ENCODE measurements around the gene SLCO1A2. TPM values are rescaled to one million over a fixed set of nuclear protein-coding genes. Genes with fewer than 3 reads are reported as not detected.

The SLCO1A2 gene
- total and polyA plus RNA-seq, 2 of the 8 experiments (the other 6 are each of a cell fraction or from before 2014, with no cell fraction given): 2.9 to 5.1 TPM

DNA sequence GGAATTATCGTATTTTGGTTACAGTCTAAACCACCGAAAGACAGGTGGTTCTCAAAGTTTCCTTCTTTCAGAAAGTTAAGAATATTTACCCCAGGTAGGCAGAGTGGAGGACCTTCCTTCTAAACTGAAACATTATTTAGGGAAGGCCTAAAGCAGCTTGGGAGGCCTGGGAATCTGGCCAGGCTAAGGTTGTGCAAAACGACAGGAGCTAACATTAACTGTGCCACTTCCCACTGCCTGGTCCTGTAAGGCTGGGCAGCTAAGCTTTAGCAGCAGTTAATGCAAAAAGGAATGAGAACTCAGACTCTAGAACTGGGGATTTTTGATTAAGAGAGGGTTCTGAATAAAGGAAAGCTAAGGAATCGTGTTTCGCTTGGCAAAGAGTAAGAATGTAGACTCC, 82.6 kb downstream of the SLCO1A2 start:
- no peak overlapping the region for H2AFZ ChIP-seq (ENCODE audit: low read length)
- no peaks in the 10 kb centered on the region for H3K23me2 ChIP-seq (ENCODE audit: low read depth, low read length)
- FAIRE-seq (no peak), DNase-seq (ENCODE audit: low read depth in 1 of 2, low spot score in 2 of 2) (no peak)
- H2BK12ac ChIP-seq (ENCODE audit: low read depth, low read length): no peak overlapping the region
- H3K79me1 ChIP-seq (ENCODE audit: low read depth, low read length): no peaks in the 10 kb centered on the region
- H3K14ac ChIP-seq (ENCODE audit: insufficient read length): no peak overlapping the region
- CTCF ChIA-PET (ENCODE audit: partially characterized antibody): no interaction called here
- H2BK120ac ChIP-seq (replicated peaks; ENCODE audit: low read depth, low read length): no peak overlapping the region
- H2BK20ac ChIP-seq (ENCODE audit: low read length): no peak overlapping the region
- no peak overlapping the region for H3K27ac ChIP-seq (ENCODE audit: low read depth, low read length)
- 87% methylated on average over 5 of the region's 5 CpGs; no CpG with 5 or more reads in 1 of the 2 experiments for WGBS, 2 experiments (ENCODE audit: extremely low coverage in 1 of 2, insufficient coverage in 1 of 2, insufficient read length in 1 of 2, insufficient replicate concordance in 2 of 2, low coverage in 1 of 2, low lambda C conversion rate in 2 of 2, missing lambda C conversion rate in 1 of 2)
- no peak overlapping the region for H4K91ac ChIP-seq (replicated peaks; ENCODE audit: insufficient read length, low read length)
- H3K79me2 ChIP-seq (ENCODE audit: control insufficient read depth in 1 of 2, insufficient read depth in 2 of 2, low read length in 2 of 2): no peaks in the 10 kb centered on the region
- H3K4me3 ChIP-seq (ENCODE audit: extremely low read depth in 1 of 4, insufficient read depth in 2 of 4, low read depth in 3 of 4, low read length in 4 of 4): no peak overlapping the region
- H4K5ac ChIP-seq (ENCODE audit: insufficient read length, low read depth, low read length): no peak overlapping the region
- no peak overlapping the region for H3K4me2 ChIP-seq (ENCODE audit: insufficient read depth in 1 of 2, low read depth in 2 of 2, low read length in 2 of 2)
- no peak overlapping the region for H3K4ac ChIP-seq (replicated peaks; ENCODE audit: insufficient read length, low read depth, low read length)
- H3K27me3 ChIP-seq (replicated peaks in 1 of 4; ENCODE audit: control insufficient read depth in 3 of 4, extremely low read depth in 1 of 4, insufficient read depth in 3 of 4, low read length in 3 of 4): no peaks in the 10 kb centered on the region
- H2BK15ac ChIP-seq (ENCODE audit: low read length): no peak overlapping the region
- no peak overlapping the region for H2BK5ac ChIP-seq (ENCODE audit: low read depth, low read length)
- no peak overlapping the region for H3K56ac ChIP-seq (replicated peaks; ENCODE audit: insufficient read length, low read depth, low read length)
- no peak overlapping the region for H2AK5ac ChIP-seq (ENCODE audit: low read depth, low read length)
- POLR2A ChIA-PET (ENCODE audit: partially characterized antibody): no interaction called here
- H3K9ac ChIP-seq (replicated peaks in 1 of 4; ENCODE audit: extremely low read depth in 1 of 4, low read depth in 3 of 4, low read length in 3 of 4): no peak overlapping the region
- no peaks in the 10 kb centered on the region for H4K20me1 ChIP-seq (replicated peaks in 1 of 2; ENCODE audit: control insufficient read depth in 1 of 2, insufficient read depth in 2 of 2, low read length in 2 of 2)
- no peak overlapping the region for H3K23ac ChIP-seq (ENCODE audit: insufficient read length)
- H3K18ac ChIP-seq (ENCODE audit: extremely low read depth, low read length): no peak overlapping the region
- no peaks in the 10 kb centered on the region for H3K9me3 ChIP-seq (ENCODE audit: insufficient read depth in 2 of 2, low read depth in 1 of 2, low read length in 1 of 2)
- no peak overlapping the region for H4K8ac ChIP-seq (ENCODE audit: extremely low read depth, insufficient read depth, low read length)
- no peaks in the 10 kb centered on the region for H3K36me3 ChIP-seq (ENCODE audit: control insufficient read depth in 2 of 4, insufficient read depth in 4 of 4, low read length in 3 of 4)
- peaks cover 0 to 3% (median 0%) of the 10 kb centered on the region in 4 experiments; a peak in 1 of 7 replicates for H3K4me1 ChIP-seq (replicated peaks in 1 of 4; ENCODE audit: control insufficient read depth in 3 of 4, insufficient read depth in 4 of 4, low read length in 3 of 4)
- no peak for TF ChIP-seq FOSL1 (IDR thresholded peaks at IDR 0.05; ENCODE audit: insufficient read depth, low read depth, low read length)
- TF ChIP-seq GTF2F1 (IDR thresholded peaks at IDR 0.05; ENCODE audit: borderline replicate concordance, low read depth, low read length): no peak
- TF ChIP-seq POLR2A (IDR thresholded peaks at IDR 0.05; ENCODE audit: control extremely low read depth in 1 of 2, low read depth in 2 of 2, low read length in 2 of 2): no peak
- TF ChIP-seq, protein P1, sequence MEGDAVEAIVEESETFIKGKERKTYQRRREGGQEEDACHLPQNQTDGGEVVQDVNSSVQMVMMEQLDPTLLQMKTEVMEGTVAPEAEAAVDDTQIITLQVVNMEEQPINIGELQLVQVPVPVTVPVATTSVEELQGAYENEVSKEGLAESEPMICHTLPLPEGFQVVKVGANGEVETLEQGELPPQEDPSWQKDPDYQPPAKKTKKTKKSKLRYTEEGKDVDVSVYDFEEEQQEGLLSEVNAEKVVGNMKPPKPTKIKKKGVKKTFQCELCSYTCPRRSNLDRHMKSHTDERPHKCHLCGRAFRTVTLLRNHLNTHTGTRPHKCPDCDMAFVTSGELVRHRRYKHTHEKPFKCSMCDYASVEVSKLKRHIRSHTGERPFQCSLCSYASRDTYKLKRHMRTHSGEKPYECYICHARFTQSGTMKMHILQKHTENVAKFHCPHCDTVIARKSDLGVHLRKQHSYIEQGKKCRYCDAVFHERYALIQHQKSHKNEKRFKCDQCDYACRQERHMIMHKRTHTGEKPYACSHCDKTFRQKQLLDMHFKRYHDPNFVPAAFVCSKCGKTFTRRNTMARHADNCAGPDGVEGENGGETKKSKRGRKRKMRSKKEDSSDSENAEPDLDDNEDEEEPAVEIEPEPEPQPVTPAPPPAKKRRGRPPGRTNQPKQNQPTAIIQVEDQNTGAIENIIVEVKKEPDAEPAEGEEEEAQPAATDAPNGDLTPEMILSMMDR (IDR thresholded peaks at IDR 0.05; ENCODE audit: control extremely low read depth in 1 of 3, insufficient read depth in 1 of 3, low read depth in 1 of 3, low read length in 3 of 3): no peak
- TF ChIP-seq KDM4A (IDR thresholded peaks at IDR 0.05; ENCODE audit: low read depth, low read length, severe bottlenecking): no peak
- TF ChIP-seq SIN3A (conservative IDR thresholded peaks at IDR 0.05 in 1 of 2, IDR thresholded peaks at IDR 0.05 in 1 of 2; ENCODE audit: low read depth in 1 of 2, low read length in 2 of 2): no peak
- TF ChIP-seq RNF2 (IDR thresholded peaks at IDR 0.05; ENCODE audit: borderline replicate concordance, low read depth, low read length, missing control alignments, poor library complexity, severe bottlenecking): no peak

Data from H1 (cell line).